DMS153 treated with DMSO at 0.1 percent for 48 hours (cell line): Measurements from ENCODE around the gene KIF26B.
A peak's percentile ranks its signal among the peaks of the same experiment; 100 is the strongest.
"Not testable (repeated sequence)": the region's sequence is repeated elsewhere in the genome, so short reads cannot be mapped to it uniquely, and the experiment has no call there.

Experiments used
- DNase-seq: peaks from one replicate; lab custom pipeline; 2025; ENCODE audit not compliant: unreplicated experiment; lab: John Stamatoyannopoulos, UW

The KIF26B gene

GRCh38 chr1:245345191-245345884 is 190.6 kb downstream of the KIF26B start:
- DNase-seq, result no peak

DNA sequence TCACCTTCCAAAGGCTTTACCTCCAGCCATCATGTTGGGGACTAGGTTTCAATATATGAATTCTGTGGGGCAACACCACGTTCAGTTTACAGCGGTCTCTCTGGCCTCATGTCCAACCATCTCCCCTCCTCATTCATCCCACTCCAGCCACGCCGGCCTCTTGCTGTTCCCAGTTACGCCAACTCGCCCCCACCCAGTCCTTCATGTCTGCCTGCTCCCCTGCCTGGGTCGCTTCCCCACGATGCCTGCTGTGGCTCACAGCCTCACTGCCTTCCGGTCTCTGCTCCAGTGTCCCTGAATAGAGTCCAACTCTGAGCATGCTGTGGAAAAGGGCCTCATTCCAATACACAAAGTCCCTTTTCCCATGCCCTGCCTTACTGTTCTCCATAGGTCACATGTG is 193.8 kb downstream of the KIF26B start:
- DNase-seq, result no peak

- no peak for DNase-seq
These were observed 198.6 kb downstream of the KIF26B start for GRCh38 chr1:245353411-245353810.

DNA sequence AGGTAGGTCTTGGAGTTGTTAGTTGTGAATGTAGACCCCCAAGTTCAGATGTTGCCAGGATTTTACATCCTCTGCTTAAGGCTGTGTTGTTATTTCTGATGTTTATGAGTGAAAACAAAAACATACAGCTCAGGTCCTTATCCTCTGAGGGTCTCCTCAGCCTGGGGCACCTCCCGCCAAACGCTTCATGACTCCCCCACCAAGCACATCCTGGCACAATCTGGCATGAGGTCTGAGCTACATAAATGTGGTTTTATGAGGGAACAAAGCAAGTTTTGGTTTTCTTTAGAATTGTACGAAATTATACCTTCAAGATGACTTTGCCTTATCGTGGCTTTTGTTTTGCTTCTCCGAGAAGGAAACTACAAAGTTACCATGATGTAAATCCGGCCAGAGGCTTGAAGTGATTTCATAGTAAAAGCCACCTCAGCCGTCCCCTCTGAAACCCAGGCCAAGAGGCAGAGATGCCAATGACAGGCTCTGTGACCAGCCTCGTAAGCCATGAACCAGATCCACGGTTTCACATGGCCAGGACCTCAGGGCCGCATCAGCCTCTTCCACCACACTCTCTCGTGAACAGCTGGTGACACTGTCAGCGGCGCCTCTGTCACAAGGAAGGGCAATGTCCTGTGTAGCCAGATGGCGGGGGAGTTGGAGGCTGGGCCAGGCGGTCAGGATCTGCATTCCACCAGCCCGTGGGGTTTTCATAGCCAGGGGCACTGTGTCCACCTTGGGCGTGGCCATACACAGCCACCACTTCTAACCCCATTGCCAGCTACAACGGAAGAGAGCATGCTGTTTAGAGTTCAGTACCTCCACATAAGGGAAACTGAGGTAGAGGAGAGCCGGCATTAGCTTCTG is 199.4 kb downstream of the KIF26B start:
- no peak for DNase-seq

DNA sequence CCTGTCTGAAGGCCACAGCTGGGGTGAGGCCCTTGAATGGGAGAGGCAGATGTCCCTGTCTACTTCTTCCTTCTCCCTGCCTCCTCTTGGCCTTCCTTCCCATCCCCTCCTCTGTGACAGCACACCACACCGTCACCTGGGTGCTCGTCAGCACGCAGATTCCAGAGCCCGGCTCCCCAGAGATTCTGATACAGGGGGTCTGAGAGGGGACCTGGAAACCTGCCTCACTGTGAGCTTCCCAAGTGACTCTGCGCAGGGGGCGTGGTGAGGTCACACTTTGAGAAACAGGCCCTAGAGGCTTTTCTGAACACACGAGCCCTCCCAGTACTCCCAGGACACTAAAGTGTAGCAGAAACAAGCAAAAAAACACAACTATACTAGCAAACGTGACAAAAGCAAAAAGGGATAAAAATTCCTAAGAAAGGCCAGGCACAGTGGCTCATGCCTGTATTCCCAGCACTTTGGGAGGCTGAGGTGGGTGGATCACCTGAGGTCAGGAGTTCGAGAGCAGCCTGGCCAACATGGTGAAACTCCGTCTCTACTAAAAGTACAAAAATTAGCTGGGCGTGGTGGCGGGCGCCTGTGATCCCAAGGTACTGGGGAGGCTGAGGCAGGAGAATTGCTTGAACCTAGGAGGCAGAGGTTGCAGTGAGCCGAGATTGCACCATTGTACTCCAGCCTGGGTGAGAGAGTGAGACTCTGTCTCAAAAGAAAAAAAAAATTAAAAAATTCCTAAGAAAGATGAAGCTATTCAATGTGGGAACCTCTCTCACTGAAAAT is 201.3 kb downstream of the KIF26B start:
- DNase-seq, result not testable (repeated sequence)

DNA sequence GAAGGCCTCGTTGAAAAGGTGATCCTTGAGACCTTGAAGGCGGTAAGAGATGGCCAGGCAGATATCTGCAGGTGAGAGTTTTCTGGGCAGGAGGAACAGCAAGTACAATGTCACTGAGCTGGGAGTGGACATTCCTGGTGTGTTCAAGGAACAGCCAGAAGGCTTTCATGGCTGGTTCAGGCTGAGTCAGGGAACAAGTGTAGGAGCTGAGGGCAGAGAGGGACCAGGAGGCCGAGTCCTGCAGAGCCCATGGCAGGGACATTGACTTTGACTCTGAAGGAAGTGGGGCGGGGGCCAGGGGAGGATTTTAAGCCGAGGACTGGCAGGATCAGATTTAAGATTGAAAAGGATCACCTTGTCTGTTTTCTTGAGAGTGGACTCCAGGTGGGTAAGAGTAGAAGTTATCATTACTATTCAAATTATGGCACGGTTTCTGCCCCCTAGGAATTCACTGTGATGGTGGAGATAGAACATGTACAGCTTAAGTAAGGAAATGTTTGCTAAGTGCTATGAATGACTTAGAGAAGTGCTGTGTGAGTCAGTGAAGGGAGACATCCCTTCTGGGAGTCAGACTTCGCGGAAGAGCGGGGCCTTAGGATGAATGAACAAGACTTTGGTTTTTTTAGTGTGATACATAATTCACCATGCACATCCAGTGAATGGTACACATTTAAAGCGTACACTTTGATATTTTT is 202.3 kb downstream of the KIF26B start:
- DNase-seq, result no peak

GRCh38 chr1:245359101-245359680 is 204.4 kb downstream of the KIF26B start:
- DNase-seq, result not testable (repeated sequence)

- DNase-seq, result no peak
These were observed 206.3 kb downstream of the KIF26B start for GRCh38 chr1:245361065-245361464.

DNA sequence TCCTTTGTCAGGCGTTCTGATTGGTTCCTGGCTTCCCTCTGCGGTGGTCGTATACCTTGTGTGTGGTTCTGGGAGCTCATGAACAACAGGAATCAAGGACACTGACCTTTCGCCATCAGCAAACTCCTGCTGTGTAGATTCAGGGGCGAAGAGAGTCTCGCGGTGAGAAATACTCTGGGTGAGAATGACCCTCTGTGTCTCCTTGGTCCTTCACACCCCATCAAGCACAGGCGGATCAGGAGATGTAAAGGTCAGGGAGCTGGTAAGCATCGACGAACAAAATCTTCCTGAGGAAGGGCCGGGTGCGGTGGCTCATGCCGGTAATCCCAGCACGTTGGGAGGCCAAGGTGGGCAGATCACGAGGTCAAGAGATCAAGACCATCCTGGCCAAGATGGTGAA is 207.2 kb downstream of the KIF26B start:
- DNase-seq, result no peak

DNA sequence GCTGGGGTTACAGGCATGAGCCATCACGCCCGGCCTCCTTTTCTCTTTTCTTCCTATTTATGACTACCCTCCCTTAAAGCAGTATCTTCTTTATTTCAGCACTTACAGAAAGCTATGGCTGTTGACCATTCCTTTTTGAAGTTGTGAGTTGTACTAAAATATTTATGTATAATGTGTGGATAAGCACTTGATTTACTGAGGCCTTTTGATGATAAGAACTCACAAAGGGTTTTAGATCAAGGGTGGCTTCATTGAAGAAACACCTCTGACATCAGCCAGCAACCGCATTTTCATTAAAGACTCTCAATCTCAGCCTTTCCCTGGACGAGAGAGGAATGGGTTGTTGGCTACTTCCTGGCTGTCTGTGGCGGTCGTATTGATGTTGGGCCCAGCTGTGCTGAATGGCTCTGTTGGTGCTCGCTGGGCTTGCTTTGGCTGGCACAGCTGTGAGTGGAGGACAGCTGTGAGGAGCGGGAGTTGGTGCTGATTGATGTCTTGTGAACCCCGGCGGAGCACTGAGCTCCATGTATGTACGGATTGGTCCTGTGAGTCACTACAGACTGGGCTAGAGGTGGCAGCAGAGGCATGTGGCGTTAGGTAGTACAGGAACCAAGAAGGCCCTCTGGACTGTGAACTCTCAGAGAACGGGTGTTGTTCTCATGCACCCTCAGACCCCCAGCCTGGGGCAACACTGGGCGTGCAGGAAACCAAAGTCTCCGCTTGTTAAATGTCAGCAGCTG is 208.8 kb downstream of the KIF26B start:
- DNase-seq, result no peak

- DNase-seq, result no peak
These were observed 210.6 kb downstream of the KIF26B start for GRCh38 chr1:245365095-245366020.

DNA sequence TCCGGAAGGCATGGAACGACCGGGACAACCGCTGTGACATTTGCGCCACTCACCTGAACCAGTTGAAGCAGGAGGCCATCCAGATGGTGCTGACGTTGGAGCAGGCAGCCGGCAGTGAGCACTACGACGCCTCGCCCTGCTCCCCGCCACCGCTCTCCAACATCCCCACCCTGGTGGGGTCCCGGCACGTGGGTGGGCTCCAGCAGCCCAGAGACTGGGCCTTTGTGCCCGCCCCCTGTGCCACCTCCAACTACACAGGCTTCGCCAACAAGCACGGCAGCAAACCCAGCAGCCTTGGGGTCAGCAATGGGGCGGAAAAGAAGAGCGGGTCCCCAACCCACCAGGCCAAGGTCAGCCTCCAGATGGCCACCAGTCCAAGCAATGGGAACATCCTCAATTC is 212.1 kb downstream of the KIF26B start:
- no peak for DNase-seq

DNA sequence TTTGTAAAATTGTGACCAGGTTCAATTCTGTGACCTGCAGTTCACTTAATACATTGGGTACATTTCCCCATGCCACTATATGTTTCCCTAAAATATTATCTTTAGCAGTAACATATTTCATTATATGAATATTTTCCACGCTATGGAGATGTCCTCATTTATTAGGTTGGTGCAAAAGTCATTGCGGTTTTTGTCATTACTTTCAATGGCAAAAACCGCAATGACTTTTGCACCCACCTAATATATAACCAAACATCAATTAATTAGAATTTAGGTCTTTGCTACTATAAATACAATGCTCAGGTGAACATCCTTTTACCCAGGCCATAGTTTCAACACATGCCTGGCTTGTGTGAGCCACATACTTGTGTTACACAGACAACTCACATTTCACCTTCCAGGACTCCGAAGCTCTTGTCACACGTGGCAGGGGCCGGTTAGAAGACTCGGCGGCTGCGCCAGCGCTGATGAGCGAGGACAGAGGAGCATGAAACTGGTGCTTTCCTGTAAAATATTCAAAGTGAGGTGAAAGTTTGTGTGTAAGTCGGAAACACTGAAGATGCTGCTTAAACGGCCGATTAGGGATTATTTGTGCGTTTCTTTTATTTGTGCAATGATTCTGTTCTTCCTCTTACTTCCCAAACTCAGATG is 215.5 kb downstream of the KIF26B start:
- no peak for DNase-seq

GRCh38 chr1:245370905-245371581 is 216.3 kb downstream of the KIF26B start:
- DNase-seq, result peak; percentile 51

GRCh38 chr1:245373131-245373530 is 218.3 kb downstream of the KIF26B start:
- no peak for DNase-seq

- no peak for DNase-seq
These were observed 221.1 kb downstream of the KIF26B start for GRCh38 chr1:245375789-245376460.

GRCh38 chr1:245377854-245378253 is 223.1 kb downstream of the KIF26B start:
- DNase-seq, result no peak
